K562 (cell line): Measurements from ENCODE around the gene LAPTM5. TPM values are rescaled to one million over a fixed set of nuclear protein-coding genes. Genes with fewer than 3 reads are reported as not detected.
A peak's percentile ranks its signal among the peaks of the same experiment; 100 is the strongest.

Source experiments
- DMBX1 ChIP-seq: fragments of 250-450 bp; sonication (Bioruptor Pico); IDR thresholded peaks from 2 replicates; pipeline ENCODE4 v1.8.0; 2022; ENCODE audit warnings: inconsistent platforms, mild to moderate bottlenecking, moderate library complexity, borderline replicate concordance
- EWSR1 ChIP-seq: fragments of 450-650 bp; IDR thresholded peaks from 2 replicates; pipeline ENCODE4 v1.6.1; 2018; ENCODE audit warnings: borderline replicate concordance, mild to moderate bottlenecking, low read depth, moderate library complexity; ENCODE audit not compliant: partially characterized antibody
- FOXA3 ChIP-seq, 2 experiments: fragments of 450-650 bp in 1 of 2; sonication (generic) in 1 of 2; formaldehyde crosslinking; IDR thresholded peaks in 1 of 2; conservative IDR thresholded peaks in 1 of 2; 2 replicates each; pipeline versions ENCODE4 v1.4.0 to v1.8.0; 2020 to 2022; ENCODE audit warnings: mild to moderate bottlenecking in 2 of 2, missing genetic modification reagents in 1 of 2
- HSF4 ChIP-seq: fragments of 250-450 bp; sonication (Bioruptor Pico); IDR thresholded peaks from 2 replicates; pipeline ENCODE4 v2.1.2; 2022; ENCODE audit warnings: mild to moderate bottlenecking, moderate library complexity, borderline replicate concordance
- JUND ChIP-seq, 2 experiments: IDR thresholded peaks; 2 replicates in 1 of 2; 3 replicates in 1 of 2; pipeline ENCODE4 v1.6.1; 2011; ENCODE audit warnings: borderline replicate concordance in 2 of 2, low read depth in 2 of 2, low read length in 2 of 2, improper control_type of control experiment in 1 of 2, missing biosample characterization in 1 of 2, missing genetic modification characterization in 1 of 2, missing genetic modification reagents in 1 of 2
- MTA3 ChIP-seq: fragments of 450-650 bp; formaldehyde crosslinking; IDR thresholded peaks from 2 replicates; pipeline ENCODE4 v1.6.1; 2017; ENCODE audit warnings: mild to moderate bottlenecking, borderline replicate concordance
- NFE2L1 ChIP-seq: fragments of 450-650 bp; IDR thresholded peaks from 2 replicates; pipeline ENCODE4 v1.6.1; 2016; ENCODE audit warnings: missing genetic modification characterization, low read depth, mild to moderate bottlenecking, missing compliant biosample characterization, moderate library complexity, borderline replicate concordance
- RCOR1 ChIP-seq, 2 experiments: IDR thresholded peaks; 2 replicates each; pipeline ENCODE4 v1.6.1; 2012; ENCODE audit warnings: low read depth in 2 of 2, low read length in 2 of 2, borderline replicate concordance in 1 of 2, improper control_type of control experiment in 1 of 2
- ZNF445 ChIP-seq: fragments of 250-450 bp; sonication (Bioruptor Pico); IDR thresholded peaks from 2 replicates; pipeline ENCODE4 v1.4.0; 2020; ENCODE audit warnings: low read depth, mild to moderate bottlenecking, moderate library complexity
- ZNF583 ChIP-seq: fragments of 250-450 bp; sonication (Bioruptor Pico); IDR thresholded peaks from 2 replicates; pipeline ENCODE4 v1.4.0; 2020
- ZNF766 ChIP-seq: fragments of 200-800 bp; sonication (Bioruptor generic); conservative IDR thresholded peaks from 2 replicates; pipeline ENCODE4 v1.6.1; 2016; ENCODE audit warnings: missing genetic modification characterization, missing compliant biosample characterization
- ZNF79 ChIP-seq: fragments of 250-450 bp; sonication (Bioruptor Pico); IDR thresholded peaks from 2 replicates; pipeline ENCODE4 v1.4.0; 2020; ENCODE audit warnings: low read depth, mild to moderate bottlenecking, moderate library complexity
- ZNF830 ChIP-seq: fragments of 250-450 bp; sonication (Bioruptor Pico); IDR thresholded peaks from 2 replicates; pipeline ENCODE4 v1.5.0; 2021; ENCODE audit warnings: mild to moderate bottlenecking
- polyA plus RNA-seq, 8 experiments: library from polyadenylated mRNA; depleted of rRNA in 4 of 8; stranded (reverse) in 5 of 8; unstranded in 3 of 8; fragments of >200 nt; fragmentation: Nextera tagmentation in 2 of 8; fragmentation: Illumina TruSeq in 1 of 8; extraction: Ambion mirVana in 2 of 8; extraction: Trizol in 1 of 8; gene quantifications; 2 replicates each; pipeline versions ENCODE4 v1.2.1 to v1.2.3, GENCODE V29; 2011 to 2014; ENCODE audit warnings: inconsistent platforms in 1 of 8, missing spikeins in 1 of 8
- total RNA-seq, 7 experiments: library from RNA; depleted of rRNA in 6 of 7; stranded (reverse); fragments of >200 nt in 6 of 7; fragmentation: Illumina TruSeq in 2 of 7; extraction: Trizol in 2 of 7; gene quantifications; 2 replicates each; pipeline versions ENCODE4 v1.2.1 to v1.2.3, GENCODE V29; 2011 to 2021; ENCODE audit warnings: low replicate concordance in 1 of 7
- TF ChIP-seq, protein P1 (sequence below), 2 experiments: fragments of 450-650 bp; IDR thresholded peaks; 2 replicates each; pipeline ENCODE4 v1.6.1; 2016; ENCODE audit warnings: mild to moderate bottlenecking in 2 of 2, borderline replicate concordance in 1 of 2, low read depth in 1 of 2, moderate library complexity in 1 of 2
- TF ChIP-seq, protein P2 (sequence below): fragments of 450-650 bp; conservative IDR thresholded peaks from 2 replicates; pipeline ENCODE4 v1.6.1; 2016; ENCODE audit warnings: missing genetic modification characterization, low read depth, mild to moderate bottlenecking, control low read depth, missing compliant biosample characterization

The LAPTM5 gene
- total and polyA plus RNA-seq, 9 of the 15 experiments (the other 6 are each of a cell fraction or from before 2014, with no cell fraction given), result 2.4 to 47.3 (median 20.3) TPM

DNA sequence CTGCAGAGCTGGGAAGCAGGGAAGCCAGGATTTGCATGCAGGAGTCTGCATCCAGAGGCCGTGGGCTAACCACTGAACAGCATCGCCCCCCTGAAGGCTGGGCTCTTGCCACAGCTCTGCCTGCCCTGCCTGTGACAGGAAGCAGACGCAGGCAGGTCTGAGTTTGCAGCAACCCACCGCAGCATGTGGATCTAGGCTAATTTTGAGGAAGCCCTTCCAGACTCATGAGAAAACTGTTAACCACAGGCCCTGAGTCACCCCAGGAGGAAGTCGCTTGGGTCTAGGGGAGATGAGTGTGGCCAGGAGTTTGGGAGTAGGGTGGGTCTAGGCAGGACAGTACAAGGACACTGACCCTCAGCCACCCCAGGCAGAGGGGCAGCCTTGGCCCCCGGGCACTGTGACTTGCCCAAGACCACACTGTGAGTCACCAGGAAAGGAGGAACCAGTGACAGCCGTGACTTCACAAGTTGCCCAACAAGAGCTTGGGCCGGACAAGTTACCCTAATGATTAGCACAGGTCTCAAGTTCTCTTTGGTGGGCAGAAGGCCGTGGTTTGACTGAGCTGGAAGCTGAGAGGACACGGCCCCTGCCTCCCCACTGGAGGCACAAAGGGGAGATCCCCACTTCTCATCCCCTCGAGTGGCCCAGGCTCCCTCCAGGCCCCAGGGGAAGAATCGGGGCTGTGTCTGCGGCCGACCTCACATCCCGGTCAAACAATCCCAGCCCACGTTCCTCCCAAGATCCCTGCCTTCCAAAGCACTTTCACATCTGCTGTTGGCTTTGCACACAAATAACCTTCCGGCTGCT is 826 bp downstream of the LAPTM5 start (continued):
- TF ChIP-seq, protein P1, sequence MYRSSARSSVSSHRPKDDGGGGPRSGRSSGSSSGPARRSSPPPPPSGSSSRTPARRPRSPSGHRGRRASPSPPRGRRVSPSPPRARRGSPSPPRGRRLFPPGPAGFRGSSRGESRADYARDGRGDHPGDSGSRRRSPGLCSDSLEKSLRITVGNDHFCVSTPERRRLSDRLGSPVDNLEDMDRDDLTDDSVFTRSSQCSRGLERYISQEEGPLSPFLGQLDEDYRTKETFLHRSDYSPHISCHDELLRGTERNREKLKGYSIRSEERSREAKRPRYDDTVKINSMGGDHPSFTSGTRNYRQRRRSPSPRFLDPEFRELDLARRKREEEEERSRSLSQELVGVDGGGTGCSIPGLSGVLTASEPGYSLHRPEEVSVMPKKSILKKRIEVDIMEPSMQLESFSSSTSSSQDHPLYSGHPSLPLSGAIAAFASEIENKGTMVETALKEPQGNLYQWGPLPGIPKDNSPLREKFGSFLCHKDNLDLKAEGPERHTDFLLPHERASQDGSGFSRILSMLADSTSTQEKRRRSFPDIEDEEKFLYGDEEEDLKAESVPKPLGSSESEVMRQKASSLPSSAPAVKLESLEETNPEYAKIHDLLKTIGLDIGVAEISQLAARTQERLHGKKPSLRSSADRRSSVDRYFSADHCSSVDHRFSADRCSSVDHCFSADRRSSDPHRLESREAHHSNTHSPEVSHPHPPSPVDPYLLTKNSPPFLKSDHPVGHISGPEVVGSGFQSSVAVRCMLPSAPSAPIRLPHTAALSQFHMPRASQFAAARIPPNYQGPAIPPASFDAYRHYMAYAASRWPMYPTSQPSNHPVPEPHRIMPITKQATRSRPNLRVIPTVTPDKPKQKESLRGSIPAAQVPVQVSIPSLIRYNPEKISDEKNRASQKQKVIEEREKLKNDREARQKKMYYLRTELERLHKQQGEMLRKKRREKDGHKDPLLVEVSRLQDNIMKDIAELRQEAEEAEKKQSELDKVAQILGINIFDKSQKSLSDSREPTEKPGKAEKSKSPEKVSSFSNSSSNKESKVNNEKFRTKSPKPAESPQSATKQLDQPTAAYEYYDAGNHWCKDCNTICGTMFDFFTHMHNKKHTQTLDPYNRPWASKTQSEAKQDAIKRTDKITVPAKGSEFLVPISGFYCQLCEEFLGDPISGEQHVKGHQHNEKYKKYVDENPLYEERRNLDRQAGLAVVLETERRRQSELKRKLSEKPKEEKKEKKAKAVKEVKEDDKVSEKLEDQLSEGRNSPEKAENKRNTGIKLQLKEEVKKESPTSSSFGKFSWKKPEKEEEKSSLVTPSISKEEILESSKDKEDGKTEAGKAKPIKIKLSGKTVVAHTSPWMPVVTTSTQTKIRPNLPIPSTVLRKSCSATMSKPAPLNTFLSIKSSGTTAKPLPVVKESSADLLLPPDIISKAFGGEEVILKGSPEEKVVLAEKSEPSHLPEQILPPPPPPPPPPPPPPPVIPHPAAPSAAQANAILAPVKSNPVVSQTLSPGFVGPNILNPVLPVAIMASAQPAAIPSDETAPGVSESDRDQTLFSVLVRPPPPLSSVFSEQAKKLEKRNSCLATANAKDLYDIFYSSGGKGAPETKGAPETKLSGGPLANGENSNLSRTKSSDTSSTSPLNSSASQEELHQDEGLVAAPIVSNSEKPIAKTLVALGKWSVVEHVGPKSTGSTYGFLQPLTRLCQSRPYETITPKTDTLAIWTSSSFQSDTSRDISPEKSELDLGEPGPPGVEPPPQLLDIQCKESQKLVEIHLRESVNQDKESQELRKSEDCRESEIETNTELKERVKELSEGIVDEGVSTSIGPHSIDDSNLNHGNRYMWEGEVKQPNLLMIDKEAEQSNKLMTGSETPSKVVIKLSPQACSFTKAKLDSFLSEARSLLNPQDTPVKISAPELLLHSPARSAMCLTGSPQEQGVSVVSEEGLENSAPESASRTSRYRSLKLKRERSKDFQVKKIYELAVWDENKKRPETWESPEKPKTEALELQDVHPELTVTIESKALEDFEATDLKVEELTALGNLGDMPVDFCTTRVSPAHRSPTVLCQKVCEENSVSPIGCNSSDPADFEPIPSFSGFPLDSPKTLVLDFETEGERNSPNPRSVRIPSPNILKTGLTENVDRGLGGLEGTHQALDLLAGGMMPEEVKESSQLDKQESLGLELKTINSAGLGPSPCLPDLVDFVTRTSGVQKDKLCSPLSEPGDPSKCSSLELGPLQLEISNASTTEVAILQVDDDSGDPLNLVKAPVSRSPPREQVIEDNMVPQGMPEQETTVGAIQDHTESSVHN (IDR thresholded peaks at IDR 0.05; ENCODE audit: borderline replicate concordance in 1 of 2, low read depth in 1 of 2), result peak in 1 of 2 experiments; percentile 59; a peak in 1 of 4 replicates
- TF ChIP-seq EWSR1 (no peak), ZNF445 (peak; percentile 67; the same call in 1 of the 2 replicates), ZNF583 (CRISPR knock-in tag) (peak; percentile 90), FOXA3 (CRISPR knock-in tag; conservative IDR thresholded peaks at IDR 0.05 in 1 of 2, IDR thresholded peaks at IDR 0.05 in 1 of 2) (peak; percentile 76 to 90; a peak in 3 of 4 replicates), RCOR1 (IDR thresholded peaks at IDR 0.05; ENCODE audit: borderline replicate concordance in 1 of 2, low read depth in 2 of 2, low read length in 2 of 2) (peak in 1 of 2 experiments; percentile 35; a peak in 1 of 4 replicates), ZNF79 (peak; percentile 70; the same call in 1 of the 2 replicates), DMBX1 (CRISPR knock-in tag) (peak; percentile 94), ZNF766 (CRISPR knock-in tag) (peak; percentile 91; the same call in 1 of the 2 replicates), MTA3 (peak; percentile 91; the same call in 1 of the 2 replicates), ZNF830 (CRISPR knock-in tag) (peak; percentile 92), JUND (IDR thresholded peaks at IDR 0.05; ENCODE audit: borderline replicate concordance, low read depth, low read length) (peak; percentile 89), JUND (tag; IDR thresholded peaks at IDR 0.05; ENCODE audit: borderline replicate concordance, low read depth, low read length) (peak; percentile 85; the same call in 2 of the 3 replicates), HSF4 (CRISPR knock-in tag) (no peak), NFE2L1 (tag) (0 out of 2 replicates have a peak, but pooled peaks have one; percentile 20)
- TF ChIP-seq, protein P2, sequence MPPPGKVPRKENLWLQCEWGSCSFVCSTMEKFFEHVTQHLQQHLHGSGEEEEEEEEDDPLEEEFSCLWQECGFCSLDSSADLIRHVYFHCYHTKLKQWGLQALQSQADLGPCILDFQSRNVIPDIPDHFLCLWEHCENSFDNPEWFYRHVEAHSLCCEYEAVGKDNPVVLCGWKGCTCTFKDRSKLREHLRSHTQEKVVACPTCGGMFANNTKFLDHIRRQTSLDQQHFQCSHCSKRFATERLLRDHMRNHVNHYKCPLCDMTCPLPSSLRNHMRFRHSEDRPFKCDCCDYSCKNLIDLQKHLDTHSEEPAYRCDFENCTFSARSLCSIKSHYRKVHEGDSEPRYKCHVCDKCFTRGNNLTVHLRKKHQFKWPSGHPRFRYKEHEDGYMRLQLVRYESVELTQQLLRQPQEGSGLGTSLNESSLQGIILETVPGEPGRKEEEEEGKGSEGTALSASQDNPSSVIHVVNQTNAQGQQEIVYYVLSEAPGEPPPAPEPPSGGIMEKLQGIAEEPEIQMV (tag), result peak; percentile 89
